GM18519 (cell line): ENCODE results near the gene PRKCE.

Experiments
- ATAC-seq: cut with Tn5 transposase; IDR thresholded peaks from one replicate; pipeline ENCODE4 v1.9.1; 2021; ENCODE audit warnings: mild to moderate bottlenecking, moderate library complexity; ENCODE audit not compliant: unreplicated experiment, low FRiP score

Gene PRKCE

DNA sequence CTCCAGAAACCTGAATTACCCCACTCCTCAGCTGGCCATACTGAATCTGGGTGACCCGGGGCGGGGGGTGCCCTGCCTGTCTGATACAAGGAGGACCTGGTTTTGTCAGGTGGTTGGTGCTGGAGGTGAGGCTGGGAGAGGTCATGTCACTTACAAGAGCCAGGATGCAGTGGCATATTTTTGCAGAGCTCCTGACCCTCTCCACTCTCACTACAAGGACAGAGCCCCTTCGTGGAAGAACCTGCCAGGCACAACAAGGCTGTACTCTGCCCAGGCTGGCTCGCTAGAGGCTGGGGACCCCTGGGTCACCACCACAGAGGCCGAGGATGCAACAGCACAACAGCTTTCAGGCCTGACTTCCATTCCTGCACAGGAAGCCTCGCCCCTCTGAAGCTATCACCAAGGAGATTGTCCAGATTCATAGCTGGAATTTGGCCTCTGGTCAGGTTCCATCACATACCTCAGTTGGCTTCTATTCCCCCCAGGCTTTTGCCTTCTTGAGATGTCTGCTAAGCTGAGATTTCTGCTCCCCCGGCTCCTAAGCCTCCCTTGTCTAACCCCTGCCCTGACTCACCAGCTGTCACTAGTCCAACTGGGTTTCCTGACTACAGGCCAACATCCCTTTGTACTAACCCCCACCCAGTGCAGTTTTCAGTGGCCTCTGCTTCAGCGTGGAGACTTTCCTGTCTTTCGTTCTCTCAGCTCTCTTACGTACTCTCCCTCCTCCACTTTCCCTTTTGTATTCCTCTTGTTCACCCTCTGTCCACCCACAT is 513.2 kb downstream of the PRKCE start:
- ATAC-seq: no peak

GRCh38 chr2:46165916-46166315 is 514.4 kb downstream of the PRKCE start:
- no peak for ATAC-seq

DNA sequence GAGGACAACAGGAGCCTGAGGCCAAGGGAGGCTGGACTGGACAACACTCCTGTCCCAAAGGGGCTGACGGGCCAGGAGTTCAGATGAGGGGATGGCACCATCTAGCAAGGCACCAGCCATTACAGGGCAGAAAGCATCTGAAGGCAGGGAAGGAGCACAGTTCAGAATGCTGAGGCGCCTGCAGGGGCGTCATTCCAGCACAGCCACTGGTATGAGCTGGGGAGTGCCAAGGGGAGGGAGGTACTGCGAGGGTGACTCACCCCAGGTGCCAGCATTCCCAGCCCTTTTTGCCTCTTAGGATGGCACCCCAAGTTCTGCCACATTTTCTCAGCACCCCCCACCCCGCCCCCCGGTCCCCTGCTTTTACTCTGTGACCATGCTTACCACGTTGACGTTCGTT is 515.9 kb downstream of the PRKCE start:
- ATAC-seq: no peak

DNA sequence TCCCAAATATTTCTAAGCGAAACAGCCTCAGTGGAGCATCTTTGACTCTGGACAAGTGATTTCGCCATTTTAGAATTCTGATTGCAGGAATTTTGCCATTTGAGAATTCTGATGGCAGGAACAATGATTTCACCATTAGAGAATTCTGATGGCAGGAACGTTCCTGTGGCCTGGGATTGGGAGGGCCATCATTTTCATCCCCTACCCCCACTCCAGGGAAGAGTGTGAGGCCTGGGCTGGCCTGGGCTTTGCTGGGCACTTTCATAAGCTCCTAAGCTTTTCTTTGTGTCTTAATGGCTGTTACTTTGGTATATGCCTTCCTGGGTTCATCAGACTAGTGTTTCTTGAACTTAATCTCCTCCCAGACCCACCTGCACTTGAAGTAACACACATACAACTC is 516.4 kb downstream of the PRKCE start:
- ATAC-seq: no peak

DNA sequence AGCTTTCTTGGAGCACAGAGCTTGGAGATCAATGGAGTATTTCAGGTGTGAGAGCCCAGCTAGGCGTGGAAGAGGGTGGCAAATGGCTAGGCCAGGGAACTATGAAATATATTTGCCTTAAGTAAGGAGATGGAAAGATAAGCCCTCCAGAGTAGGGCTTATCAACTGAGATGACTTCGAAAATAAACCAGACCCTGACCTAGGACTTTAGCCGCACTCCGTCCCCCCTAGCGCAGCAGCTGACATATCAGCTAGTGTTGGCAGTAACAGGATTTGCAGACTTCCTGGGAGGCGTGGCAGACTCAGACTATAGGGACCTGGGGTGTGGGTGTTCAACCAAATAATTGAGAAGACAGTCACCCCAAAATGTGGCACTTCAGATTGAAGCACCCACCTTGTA is 518.0 kb downstream of the PRKCE start:
- ATAC-seq: no peak

- no peak for ATAC-seq
These were observed 518.6 kb downstream of the PRKCE start for GRCh38 chr2:46170026-46170425.

DNA sequence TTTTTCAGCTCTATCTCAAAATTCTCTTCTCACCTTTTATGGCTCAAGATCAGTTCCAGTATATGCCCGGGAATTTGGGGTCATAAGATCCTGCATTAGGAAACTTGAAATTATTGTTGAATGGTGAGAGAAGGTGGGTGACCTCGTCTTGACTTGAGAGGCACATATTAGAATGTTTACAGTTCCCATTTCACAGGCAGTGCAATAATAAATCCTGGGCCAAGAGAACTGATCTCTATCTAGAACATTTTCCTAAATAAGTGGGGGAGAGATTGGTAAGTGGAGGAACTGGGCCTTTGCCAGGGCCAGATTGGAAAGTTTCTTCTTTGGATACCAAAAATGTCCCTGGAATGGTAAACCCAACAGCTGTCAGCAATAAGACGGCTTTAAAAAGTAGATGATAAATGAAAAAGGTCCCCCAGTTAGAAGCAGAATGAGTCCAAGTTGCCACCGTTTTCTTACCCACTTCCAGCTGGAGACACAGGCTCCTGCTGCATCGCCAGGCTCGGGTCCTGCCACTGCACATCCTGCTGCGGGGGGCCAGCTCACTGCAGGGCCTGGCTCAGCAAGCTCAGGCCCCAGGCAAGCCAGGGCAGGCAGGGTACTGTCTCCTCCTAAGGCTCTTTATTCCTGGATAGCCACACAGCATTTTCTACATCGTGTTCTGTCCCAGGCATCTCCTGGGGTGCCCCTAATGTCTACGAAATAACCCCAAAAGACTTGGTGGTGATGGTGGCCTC is 519.3 kb downstream of the PRKCE start:
- no peak for ATAC-seq

- ATAC-seq: no peak
These were observed 520.0 kb downstream of the PRKCE start for GRCh38 chr2:46171411-46171953.

DNA sequence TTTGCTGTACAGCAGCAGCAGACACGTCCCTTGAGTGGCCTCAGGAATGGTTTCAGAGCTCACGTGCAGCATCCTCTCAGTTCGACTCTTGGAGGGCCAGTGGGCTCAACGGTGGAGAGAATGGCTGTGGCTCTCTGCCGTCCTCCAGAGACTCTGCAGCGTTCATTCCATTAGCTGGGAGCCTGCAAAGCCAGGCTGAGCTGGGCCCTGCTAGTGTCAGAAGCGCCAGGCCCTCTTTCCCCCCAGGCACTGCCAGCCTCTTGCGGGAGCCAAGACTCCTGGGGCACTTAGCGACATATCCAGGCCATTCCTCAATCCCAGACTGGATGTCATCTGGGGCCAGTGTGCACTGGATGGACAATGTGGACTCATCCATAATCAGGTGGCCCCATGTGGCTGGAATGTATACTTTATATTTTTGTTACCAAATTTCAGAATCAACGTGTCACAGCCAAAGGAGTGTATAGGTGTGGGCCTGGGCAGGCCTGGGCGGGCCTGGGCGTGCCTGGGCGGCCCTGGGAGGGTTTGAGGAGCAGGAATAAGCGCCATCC is 520.6 kb downstream of the PRKCE start:
- ATAC-seq: no peak

DNA sequence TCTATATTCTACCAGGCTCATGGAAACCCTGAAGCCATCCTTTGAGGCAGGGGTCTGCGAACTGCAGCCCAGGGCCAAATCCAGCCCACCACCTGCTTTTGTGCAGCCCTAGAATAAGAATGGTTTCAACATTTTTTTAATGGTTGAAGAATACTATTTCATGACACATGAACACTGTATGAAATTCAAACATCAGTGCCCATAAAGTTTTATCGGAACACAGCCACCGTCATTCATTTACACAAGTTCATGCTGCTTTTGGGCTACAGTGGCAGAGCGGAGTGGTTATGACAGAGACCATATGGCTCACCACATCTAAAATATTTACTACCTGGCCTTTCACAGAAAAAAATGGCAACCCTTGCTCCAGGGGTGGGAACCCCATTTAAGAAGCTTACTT is 521.6 kb downstream of the PRKCE start:
- no peak for ATAC-seq

GRCh38 chr2:46173636-46174250 is 522.3 kb downstream of the PRKCE start:
- no peak for ATAC-seq

- ATAC-seq: no peak
These were observed 523.1 kb downstream of the PRKCE start for GRCh38 chr2:46174345-46175170.

DNA sequence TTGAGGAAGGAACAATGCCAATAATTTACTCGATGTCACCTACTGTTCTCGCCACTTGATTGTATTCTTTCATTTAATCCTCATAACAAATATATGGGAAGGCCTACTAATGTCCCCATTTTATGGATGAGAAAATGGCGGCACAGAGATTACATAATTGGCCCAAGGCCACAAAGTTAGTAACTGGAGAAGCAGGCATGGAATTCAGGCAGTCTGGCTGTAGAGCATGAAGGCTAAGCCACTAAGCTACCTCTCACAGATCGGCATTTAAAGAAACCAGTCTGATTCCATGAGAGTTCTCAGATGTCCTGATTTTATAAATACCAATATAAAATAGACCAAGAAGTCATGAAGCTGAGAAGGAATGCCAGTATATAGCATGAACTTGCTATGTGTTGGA is 523.9 kb downstream of the PRKCE start:
- no peak for ATAC-seq

DNA sequence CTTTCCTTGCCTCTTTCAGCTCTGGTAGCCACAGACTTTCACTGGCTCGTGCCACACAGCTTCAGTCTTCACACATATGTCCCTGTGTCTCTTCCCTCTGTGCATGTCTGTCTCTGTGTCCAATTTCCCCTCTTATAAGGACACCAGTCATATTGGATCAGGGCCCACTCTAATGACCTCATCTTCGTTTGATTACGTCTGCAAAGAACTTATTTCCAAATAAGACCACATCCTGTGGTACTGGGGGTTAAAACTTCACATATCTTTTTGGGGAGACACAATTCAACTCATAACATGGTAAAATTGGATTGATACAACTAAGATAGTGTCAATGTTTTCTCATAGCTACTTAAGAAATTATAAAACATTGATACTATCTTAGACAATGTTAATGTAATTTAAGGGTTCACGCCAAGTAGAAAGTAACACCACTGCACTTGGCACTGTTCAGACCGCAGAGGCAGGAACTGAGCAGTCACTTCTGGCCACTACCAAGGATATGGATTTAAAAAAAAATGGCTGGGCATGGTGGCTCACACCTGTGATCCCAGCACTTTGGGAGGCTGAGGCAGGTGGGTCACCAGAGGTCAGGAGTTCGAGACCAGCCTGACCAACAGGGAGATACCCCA is 526.1 kb downstream of the PRKCE start:
- no peak for ATAC-seq

DNA sequence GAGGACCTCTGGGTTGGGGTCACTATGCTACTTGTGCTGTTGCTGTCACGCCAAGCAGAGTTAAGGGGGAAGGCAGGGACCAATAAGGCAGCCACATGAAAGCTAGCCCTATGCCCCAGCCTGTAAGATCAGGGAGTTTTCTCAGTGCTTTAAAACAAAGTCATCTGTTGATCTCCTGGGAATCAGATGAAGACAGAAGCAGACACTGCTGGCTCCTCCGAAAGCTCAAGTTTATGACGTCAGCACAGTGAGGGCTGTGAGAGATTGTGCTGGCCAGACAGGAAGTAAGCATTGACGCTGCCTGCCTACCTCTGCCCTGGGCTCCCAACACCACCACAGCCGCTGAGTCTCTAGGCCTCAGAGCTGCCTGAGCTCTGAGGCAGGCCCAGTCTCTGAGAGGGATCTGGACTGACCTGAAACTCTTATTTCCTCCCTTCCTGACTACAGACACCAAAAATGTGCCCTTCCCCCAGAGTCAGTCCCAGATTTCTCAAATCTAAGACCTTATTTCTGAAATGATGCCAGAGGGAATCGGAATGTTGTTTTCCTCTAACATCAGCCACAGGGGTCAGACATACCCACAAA is 527.7 kb downstream of the PRKCE start:
- no peak for ATAC-seq

DNA sequence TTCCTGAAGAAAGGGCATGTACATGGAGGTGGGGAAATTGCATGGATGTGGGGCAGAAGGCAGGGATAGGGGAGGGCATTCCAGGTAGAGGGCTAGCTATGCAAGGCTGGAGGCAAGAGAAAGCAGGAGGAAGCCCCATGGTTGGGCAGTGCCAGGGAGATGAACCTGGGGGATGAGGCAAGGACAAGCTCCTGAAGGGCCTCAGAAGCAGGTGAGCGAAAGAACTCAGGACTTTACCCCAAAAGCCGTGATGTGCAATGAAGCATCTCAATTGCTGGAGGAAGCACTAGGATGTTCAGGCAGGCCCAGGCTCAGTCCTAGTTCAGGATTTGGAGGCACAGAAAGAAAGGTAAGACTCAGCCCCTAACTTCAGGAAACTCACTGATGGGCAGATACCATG is 528.7 kb downstream of the PRKCE start:
- ATAC-seq: no peak

DNA sequence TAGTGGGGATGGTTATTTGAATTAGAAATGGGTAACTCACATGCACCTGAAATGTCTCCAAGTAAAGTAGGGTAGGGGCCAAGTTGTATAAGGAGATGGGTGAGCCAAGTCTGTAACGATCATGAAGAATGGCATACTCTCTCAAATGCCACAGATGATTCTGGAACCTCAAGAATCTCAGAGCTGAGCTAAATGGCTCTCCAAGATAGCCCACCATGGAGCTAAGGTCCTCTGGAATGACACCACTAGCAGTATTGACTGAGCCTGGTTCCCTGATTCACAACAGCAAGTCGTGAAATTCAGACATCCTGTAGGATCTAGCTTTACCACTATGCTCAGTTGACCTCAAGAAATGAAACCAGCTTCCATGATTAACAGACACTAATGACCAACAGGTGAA is 529.8 kb downstream of the PRKCE start:
- no peak for ATAC-seq

- no peak for ATAC-seq
These were observed 530.5 kb downstream of the PRKCE start for GRCh38 chr2:46181789-46182530.

DNA sequence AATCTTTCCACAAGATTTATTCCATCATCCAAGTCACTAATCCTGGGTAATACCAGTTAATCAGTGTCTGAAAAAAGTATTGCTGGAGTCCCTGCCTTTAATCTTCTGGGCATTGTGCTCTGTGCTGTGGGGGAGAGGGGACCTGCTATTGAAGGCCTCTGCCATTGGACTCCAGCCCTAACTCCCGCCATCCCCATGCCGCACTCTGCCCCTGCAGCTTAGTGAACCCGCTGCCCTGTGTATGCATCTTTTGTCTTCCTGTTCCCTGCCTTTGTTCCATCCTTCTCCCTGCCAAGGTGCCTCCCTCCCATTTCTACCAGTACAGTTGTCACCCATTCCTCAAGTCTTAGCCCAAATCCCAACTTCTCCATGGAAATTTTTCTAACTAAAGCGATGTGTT is 532.0 kb downstream of the PRKCE start:
- no peak for ATAC-seq
